DMS 273 (cell line): Measurements from ENCODE around the gene S100B.

Experiments
- DNase-seq: peaks from one replicate; lab custom pipeline; 2025; ENCODE audit not compliant: unreplicated experiment; lab: John Stamatoyannopoulos, UW

Gene S100B

DNA sequence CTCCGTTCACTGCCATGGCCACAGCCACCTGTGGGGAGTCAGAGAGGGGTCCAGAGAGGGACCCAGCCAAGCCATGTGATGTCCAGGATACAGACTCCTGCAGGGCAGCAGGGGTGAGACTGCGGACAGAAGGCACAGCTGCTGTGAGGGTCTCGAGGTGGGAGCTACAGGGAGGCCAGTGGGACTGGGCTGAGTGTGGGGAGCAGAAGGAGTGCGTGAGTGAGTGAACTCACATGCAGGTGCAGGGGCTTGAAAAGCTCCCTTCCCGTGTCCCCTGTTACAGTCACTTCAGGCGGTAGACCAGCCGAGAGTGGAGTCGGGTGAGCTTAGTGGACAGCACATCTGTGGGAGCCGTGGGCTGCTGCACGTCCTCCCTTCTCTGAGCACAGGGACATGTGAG lies 42.4 kb downstream of the S100B start:
- no peak for DNase-seq

DNA sequence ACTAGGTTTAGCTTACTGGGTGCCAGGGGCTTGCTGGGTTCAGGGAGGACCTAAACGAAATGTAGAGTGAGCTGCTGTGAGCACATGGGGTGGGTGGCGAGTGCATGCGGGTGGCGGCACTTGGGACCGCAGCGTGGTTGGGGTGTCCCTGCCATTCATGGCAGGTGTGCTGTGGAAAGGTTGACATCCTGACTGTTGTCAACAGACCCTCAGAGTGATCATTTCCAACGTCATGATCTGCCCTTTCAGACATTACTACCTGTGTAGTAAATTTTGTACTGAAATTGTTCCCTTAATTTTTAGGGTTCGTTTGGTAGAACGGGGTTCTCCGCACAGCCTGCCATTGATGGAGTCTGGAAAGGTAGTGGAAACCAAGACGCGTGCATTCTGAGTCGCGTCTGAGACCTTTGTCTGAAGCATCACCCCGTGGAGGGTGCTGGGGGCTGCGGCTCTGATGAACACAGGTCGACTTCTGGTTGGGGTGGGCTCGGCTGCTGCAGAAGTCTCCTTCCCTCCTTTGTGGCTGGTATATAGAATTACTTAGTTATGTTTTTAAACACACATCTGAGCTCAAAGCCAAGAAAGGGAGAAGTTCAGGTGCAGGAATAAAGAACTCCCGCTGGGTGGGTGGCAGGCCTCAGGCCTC lies 43.3 kb downstream of the S100B start:
- no peak for DNase-seq

DNA sequence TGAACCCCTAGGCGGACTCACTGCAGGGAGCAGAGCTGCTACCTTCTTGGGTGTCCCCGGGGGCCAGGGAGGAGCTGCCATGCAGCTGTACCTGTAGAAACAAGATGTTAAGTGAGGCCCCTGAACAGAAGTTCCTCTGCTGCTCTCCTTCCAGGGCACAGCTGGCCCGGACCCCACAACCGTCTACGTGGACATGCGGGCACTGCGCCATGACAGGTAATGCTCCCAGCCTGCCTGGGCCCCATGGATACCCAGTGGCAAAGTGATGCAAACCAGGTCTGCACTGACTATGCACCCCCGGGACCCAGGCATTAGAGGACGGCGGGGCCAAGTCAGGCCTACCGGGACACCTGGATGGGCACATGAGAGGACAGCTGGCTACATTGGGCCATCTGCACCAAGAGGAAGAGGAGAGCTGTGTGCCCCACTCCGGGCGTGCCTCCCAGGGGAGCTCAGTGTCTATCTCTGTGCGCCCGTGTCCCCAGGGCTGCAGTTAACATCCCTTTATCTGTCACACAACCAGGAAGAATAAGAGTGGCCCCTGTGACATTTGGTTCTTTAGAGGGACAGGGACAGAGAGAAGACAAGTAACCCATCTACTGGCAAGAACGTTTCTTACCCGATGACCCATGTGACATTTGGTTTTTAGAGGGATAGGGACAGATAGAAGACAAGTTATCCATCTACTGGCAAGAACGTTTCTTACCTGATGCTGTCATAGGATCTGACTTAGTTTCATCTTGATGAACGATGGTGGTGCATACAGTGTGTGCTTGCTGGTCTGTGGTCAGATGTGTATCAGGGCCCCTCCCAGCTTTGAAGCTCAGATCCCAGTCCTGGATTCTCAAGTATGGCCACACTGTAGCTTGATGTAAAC lies 44.1 kb downstream of the S100B start:
- DNase-seq = no peak

DNA sequence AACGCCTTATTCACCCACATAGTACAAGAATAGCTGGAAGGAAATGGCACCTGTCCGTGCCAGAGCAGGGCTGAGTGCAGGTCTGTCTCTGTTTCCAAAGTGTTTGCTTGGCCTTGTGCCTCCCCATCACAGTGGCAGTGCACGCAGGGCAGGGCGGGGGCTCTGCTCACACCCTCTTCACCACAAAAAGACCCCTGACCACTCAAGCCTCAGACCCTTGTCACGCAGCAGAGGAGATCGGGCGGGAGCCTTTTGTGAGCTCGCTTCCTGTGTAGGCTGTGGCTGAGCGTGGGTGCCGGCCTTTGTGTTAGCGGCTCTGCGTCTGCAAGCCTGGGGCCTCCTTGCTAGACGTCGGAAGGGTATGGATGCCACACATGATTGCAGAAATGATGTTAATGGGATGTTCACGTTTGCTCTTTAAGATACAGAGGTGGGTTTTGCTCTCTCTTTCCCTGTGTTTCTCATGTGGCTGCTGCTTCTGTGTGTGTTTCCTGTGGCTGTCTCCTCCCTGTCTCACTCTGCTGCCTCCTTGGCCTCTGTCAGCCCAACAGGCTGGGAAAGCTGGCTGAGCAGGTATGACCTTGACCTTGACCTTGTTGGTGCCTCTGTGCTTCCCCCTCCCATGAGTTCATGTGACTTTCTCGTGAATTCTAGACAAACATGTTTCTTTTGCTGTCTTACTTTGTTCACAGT lies 45.4 kb downstream of the S100B start:
- no peak for DNase-seq

GRCh38 chr21:46557919-46558392 lies 46.9 kb downstream of the S100B start:
- no peak for DNase-seq

- no peak for DNase-seq
Measured at GRCh38 chr21:46557469-46557868, 47.4 kb downstream of the S100B start.

GRCh38 chr21:46556802-46557201 lies 48.1 kb downstream of the S100B start:
- DNase-seq = no peak

- no peak for DNase-seq
Measured at GRCh38 chr21:46555678-46556077, 49.2 kb downstream of the S100B start.

GRCh38 chr21:46555225-46555617 lies 49.7 kb downstream of the S100B start:
- no peak for DNase-seq

DNA sequence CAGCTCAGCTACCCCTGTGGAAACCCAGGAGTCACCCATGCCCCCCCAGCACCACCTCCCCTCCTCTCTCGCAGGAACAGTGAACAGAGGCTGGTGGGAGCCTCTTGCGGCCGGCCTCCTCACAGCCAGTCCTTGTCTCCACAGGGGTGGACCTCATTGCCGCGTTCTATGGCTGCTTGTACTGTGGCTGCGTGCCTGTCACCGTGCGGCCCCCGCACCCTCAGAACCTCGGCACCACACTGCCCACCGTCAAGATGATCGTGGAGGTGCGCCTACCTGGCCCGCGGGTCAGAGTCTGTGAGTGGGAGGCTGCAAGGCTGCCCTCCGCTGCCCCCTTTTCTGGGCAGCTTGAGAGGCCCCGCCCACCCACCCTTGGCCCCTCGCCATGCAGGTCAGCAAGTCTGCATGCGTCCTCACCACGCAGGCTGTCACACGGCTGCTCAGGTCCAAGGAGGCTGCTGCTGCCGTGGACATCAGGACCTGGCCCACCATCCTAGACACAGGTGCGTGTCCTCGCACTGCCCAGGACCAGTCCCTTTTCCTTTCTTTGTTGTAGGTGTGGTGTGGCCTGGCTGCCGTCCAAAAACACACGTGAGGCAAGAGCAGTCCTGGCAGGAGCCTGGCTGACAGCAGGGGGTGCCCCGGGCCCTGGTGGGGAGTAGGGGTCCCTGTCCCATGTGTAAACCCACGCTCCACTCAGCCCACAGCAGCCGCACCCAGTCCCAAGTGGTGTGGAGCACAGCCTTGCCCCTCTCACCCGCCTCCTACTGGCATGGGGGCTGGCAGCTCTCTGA lies 50.3 kb downstream of the S100B start:
- DNase-seq = peak; percentile 17

- DNase-seq = no peak
Measured at GRCh38 chr21:46553993-46554392, 50.9 kb downstream of the S100B start.

DNA sequence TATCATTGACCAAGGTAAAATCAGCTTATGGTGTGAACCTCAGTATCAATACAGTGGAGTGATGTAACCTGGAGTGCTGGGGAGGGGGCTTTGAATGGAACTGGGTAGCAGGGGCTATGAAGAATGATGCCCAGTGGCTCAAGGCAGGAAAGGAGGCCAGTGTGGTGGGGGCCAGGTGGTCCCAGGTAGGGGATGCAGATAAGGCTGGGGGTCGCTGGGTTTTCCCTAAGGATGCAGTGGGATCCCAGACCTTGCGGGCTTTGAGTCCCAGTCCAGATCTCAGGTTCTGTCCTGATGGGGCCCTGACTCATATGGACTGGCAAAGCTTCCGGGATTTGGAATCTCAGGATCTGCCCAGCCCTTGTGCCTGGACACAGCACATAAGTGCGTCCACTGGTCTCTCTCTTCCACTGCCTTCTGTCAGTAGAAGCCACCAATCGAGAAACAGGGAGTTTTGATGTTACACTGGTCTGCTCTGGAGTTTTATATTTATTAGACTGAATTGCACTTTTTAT lies 52.0 kb downstream of the S100B start:
- DNase-seq = no peak

DNA sequence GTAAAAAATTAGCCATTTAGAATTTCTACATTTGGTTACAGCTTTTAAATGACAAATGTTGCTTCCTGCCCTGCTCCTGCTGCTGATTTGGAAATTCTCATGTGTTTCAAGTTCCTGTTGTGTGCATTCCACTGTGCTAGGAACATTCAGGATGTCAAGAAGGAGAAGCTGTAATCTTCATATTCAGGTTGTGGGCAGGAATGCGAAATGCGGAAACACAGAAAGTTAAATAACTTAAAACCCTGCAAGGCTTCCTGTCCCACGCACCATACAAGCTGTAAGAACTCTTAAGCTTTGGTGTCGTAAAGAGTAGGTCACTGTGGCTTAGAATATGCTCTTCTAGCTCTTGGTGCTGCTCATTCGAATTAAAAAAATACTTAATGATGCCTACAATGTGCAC lies 52.6 kb downstream of the S100B start:
- no peak for DNase-seq

DNA sequence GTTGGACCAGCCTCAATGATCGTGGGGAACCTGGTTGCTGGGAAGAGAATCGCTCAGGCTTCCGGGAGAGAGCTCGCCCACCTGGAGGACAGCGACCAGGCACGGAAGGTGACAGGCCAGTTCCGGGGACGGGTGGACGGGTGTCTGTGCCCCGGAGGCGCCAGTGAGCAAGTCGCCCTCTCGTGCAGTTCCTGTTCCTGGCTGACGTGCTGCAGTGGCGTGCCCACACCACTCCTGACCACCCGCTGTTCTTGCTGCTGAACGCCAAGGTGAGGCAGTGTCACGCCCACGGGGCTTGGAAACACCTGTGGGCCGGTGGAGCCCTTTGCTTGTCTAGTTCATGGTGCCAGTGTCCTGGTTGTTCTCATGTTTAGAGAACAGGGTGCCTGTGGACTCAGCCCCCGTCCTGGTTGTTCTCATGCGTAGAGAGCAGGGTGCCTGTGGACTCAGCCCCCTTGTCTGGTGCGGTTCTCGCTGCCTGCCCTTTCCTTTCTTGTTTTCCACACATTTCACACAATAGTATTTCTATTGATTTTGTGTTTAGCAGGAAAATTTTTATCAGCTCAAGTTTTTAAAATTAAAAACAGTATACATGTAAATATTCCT lies 53.1 kb downstream of the S100B start:
- DNase-seq = no peak

- DNase-seq = no peak
Measured at GRCh38 chr21:46550116-46550941, 54.6 kb downstream of the S100B start.

GRCh38 chr21:46549650-46550049 lies 55.2 kb downstream of the S100B start:
- no peak for DNase-seq
